GM19099 (cell line): ENCODE data around the gene MAML1.

ENCODE experiments used
- POLR2A ChIP-seq: IDR thresholded peaks from 3 replicates; pipeline ENCODE4 v1.6.1; 2011; ENCODE audit warnings: low read depth; ENCODE audit not compliant: insufficient read length; ENCODE audit errors: extremely low read depth

The MAML1 gene

DNA sequence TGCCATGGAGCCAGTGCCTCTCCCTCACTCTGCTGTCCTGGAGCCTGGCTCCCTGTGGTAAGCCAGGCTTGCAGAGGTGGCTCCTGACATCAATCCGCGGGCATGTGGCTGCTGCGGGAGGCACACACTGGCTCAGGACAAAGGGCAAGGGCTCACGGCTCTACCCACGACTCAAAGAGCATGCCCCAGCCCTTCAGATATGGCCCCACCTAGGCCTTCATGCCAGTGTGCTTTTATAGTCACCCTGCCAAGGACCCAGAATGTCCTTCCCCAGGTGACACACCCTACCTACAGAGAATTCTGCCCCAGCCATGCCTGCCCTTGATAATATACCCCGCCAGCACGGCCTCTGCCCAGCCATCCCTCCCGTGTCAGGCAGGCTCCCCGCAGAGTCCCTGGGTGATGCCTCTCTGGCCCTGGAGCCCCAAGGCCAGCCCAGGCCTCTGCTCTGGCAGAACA is 72.5 kb downstream of the MAML1 start:
- TF ChIP-seq POLR2A, result no peak

DNA sequence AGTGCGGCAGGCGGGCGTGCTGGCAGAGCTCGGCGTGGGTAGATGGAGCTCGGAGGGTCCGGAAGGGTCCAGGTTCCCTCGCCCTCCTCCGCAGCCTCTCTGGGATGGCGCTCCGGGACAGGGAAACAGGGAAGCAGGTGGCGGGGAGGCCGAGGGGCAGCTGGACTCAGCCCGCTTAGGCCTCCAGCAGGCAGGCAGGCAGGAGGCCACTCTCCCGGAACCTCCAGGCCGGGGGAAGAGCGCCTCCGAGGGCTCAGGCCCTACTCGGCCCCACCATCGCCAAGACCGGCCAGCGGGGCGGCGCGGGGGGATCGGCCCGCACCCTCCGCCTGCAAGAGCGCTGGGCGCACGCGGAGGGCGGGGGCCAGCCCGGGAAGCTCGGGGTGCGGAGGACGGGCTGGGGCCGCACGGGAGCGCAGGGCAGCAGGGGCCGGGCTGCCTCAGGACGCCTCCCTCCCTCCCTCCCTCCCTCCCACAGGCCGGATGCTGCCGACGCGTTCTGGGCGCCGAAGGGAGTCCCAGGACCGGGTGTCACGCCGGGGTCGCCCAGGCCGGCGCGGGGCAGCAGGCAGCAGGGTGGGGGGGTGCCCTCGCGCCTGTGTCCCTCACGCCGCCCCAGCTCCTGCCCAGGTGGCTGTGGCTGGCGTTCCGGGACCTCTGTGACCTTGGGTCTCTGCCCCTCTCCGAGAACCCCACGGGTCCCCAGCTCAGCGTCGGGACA is 73.1 kb downstream of the MAML1 start:
- no peak for TF ChIP-seq POLR2A

DNA sequence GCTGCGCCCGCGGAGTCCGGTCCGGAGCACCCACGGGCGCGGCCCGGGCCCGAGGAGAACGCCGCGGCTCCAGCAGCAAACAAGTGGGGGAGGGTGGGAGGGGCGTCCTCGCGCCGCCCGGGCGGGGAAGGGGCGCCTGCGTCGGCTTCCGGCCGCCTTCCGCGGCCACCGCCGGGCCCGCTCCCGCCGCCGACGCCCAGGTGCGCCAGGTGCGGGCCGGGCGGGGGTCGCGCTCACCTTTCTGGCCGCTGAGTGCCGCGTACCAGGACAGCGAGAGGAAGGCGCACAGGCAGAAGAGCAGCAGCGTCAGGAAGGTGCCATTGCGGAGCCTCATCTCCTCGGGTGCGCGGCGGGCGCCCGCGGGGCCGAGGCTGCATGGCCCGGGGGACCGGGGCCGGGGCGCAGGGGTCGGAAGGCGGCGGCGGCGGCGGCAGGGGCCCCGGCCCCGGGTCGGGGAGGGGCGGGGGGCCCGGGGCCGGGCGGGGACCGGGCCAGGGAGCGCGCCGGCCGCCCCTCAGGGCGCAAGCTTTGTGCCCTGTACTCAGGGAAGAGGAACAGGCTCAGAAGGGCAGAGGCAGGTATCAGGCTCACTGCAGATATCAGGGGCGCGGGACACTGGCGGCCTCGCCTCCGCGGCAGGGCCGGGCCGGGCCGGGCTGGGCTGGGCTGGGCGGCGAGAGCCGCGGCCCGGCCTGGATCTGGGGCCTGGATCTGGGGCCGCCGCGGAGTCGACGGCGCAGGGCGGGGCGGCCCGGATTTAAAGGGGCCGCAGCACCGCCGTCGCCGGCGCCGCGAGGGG is 73.8 kb downstream of the MAML1 start, which contains the start of gene MGAT4B:
TSS of gene MGAT4B (minus strand) at position 617 of the 799 bp plus-strand sequence. CDS start at position 334, 283 bp downstream.
- peak; percentile 79 for TF ChIP-seq POLR2A

DNA sequence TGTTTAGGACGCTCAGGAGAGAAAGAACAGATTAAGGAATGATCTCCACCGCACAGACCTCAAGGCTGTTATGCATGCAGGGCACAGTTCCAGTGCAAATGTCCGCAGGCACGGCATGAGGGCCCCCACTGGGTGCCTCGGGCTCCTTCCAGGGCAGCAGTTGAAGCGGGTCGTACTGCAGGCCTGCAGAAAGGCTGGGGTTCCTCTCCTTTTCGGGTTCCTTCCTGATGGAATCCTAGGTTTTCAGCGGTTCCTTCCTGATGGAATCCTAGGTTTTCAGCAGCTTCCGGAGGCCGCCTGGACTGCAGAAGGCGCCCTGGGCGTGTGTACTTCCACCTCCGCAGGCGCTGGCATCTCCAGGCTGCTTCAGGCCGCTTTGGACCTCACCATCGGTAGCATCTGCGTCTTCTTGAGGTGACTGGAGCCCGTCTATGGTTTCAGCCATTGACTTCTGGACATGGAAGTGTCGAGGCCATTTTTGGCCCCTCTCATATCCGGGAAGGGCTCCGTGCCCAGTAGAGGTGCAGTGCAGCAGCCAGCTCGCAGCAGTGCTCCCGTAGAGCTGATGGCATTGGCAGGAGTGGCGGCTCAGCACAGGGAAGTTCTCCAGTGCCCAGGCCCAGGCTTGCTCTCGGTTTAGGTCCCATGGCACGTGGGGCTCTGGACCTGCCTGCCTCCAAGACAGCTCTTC is 79.7 kb downstream of the MAML1 start:
- TF ChIP-seq POLR2A, result no peak

DNA sequence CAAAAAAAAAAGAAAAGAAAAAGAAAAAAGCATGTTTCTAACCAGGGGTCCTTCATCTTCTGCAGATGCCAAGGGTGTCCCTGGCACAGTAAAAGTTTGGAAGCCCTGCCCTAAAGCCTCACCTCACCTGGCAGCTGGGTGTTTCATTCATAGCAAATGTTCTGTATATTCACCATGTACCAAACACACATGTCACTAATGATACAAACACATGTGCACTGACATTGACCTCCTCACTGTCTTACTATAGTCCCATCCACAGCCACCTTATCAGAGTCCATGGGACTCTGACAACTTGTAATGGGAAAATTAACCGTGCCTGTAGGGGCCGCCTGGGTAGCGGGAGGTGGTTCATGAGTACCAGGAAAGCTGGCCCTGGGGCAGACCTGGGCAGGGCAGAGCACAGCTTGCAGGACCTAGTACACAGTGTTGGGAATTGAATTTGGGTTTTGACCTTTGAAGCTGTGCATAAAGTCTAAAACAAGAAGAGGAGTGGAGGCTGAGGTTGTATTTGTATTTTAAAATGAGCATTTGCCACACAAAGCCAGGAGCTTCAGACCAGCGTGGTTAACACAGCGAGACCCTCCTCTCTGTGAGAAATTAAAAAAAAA is 80.5 kb downstream of the MAML1 start:
- no peak for TF ChIP-seq POLR2A

DNA sequence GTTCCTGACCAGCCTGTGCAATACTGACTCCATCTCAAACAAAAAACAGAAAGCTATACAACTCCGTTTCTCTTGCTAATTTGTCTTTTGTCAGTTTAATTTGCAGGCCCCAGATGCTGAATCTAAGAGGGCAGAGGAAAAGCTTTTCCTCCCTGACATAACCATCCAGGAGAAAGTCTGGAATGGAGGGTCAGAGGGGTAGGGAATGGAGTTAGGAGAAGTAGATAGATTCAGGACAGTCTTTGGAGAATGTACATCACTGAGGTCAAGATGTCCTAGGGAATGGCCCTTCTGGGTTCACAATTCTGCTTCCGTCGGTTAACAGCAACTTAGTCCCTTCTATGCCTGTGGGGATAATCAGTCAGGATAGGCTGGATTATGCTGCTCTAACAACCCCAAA is 81.5 kb downstream of the MAML1 start:
- TF ChIP-seq POLR2A, result no peak

DNA sequence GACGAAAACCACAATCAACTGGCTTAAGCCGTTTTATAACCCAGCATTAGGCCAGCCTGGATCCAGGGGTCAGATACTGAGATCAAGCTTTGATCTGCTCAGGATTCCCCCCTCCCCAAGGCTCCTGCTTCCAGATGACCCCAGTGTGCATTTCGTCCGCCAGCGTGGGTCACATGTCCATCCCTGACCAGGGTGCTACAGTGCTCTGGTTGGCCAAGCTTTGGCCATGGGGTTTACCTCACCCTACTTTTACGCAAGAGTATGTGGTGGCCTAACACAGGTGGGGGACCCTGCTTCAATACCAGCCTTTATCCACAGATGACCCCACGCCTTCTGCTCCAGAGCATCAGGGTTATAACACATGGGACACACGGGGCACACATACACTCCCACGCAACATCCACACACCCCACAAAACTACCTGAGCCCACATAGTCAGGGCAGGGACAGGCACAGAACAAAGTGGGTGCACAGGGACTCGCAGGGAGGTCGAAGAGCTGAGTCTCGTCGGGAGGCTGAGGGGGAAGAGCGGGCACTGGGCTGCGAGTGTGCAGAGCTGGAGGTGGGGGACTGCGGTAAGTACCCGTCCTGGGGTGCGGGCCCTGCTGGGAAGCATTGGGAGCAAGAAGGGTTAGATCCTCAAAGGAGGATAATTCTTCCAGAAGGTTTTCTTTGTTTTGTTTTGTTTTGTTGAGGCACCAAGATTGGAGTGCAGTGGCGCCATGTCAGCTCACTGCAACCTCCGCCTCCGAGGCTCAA is 83.0 kb downstream of the MAML1 start:
- no peak for TF ChIP-seq POLR2A

DNA sequence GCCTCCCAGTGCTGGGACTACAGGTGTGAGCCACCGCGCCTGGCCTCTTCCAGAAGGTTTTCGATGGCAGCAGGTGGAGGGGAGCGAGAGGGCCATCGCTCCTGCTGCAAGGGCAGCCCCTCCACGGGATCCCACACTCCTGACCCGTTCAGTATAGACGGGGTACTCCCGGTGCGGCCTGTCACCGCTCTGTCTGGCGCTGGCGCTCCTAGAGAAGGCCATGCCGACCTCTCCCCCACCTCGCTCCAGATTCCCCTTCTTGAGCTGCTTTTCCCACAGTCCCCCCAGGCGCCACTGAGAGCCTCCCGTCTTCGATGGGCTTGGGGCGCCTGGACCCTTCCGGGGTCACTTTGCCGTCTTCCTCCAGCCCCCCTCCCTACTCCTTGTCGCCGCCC is 83.8 kb downstream of the MAML1 start:
- TF ChIP-seq POLR2A, result no peak

DNA sequence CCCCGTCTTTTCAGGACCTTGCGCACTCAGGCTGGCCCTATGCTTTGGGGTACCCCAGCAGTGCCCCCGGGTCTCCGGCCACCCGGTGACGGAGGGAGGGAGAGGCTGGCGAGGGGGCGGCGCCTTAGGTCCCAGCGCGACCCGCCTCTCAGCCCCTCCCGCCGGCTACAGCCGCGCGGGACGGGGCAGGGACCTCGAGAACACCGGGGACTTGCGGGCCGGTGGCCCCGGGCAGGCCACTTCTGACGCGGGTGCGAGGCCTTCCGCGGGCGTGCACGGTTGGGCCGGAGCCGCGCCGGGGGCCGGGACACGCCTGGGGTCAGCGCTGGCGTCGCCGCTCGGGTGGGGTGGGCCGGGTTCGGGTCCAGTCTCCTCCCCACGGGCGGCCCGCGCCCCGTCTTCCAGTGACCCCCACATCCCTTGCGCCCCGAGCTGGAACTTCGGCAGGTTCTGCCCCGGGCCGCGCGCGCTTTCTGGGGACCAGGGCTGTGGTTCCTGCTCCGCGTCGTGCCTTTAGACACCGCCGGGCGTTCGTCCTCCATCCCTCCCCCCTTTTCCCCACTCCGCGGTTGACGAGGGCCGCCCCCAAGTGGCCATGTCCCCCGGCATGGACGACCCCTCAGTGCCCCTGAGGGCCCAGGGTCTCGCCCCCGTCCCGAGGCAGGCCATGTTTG is 84.3 kb downstream of the MAML1 start:
- no peak for TF ChIP-seq POLR2A

DNA sequence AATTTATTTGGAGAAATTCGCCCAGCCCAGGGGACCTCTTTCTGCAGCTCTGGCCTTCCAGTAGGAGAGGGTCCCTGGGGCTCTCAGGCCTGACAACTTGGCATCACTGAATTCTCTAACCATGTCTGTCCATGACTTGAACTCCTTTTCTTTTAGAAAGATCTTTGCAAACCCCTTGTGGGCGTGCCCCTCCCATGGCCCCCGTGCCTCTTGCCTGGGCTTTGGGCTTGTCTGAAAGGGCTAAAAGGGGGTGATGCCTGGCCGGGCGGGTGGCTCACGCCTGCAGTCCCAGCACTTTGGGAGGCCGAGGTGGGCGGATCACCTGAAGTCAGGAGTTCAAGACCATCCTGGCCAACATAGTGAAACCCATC is 84.8 kb downstream of the MAML1 start:
- no peak for TF ChIP-seq POLR2A

DNA sequence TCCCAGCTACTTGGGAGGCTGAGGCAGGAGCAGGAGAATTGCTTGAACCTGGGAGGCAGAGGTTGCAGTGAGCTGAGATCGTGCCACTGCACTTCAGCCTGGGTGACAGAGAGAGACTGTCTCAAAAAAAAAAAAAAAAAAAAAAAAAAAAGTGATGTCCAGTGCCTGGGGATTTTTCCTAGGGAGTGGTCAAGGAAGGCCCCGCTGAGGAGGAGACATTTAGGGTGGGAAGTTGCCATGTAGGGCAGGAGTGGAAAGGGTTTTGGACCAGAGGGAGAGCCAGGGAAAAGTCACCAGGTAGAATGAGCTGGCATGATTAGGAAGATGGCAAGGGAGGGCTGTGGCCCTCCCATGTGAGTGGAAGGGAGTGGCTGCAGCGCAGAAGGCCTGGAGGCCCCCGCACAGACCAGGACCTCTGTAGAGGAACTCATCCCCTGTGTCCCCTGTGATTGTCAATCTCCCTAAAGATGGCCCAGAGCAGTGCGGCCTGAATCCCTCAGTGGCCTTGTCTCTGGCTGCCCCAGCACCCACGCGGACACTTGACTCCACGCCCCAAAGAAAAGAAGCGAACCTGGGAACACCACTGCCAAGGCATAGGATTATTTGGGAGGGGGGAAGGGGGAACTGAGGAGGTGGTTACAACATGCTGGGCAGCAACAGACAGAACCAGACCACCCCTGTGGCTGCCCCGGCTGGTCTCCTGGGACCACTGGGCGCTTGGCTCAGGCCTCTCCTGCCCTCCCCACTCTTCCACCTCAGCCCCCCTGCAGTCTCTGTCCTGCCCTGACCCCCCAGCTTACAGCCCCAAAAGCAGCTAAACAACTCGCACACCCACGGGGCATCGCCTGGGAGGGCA is 85.5 kb downstream of the MAML1 start:
- no peak for TF ChIP-seq POLR2A

DNA sequence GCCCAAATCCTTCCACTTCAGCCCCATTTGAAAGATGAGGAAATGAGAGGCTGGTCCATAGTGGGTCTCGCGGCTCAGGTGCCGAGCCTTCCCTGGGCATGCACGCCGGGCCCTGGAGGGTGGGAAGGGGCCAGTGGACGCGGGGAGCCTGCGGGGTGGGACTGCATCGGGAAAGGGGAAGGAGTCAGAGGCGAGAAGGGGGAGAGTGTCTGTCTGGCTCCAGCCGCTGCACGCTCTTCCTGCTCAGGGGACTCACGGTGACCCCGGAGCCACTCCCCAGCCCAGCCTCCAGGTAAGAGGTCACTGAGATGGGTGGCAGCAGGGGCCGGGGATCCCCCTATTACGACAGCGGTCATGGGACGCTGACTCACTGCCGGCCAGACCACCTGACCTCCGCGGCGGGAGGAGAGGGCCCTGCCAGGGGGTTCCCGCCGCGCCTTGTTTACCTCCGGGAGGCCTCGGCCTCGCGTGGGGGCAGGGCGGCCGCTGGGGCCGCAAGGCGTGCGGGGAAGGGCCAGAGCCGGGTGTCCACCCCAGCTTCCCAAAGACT is 86.2 kb downstream of the MAML1 start:
- TF ChIP-seq POLR2A, result peak; percentile 75
